Ovary (tissue), 3 donors: ENCODE data around the gene MYO1B.

Experiments
- CTCF ChIP-seq, 3 donors: fragments of 450-650 bp in 2 of 3; fragments of 200-600 bp in 1 of 3; IDR thresholded peaks; one replicate each; pipeline versions ENCODE4 v1.5.1 to v1.8.0; 2016 to 2022; ENCODE audit warnings: antibody characterized with exemption in 3 of 3, mild to moderate bottlenecking in 1 of 3
- EP300 ChIP-seq: sonication (generic); formaldehyde crosslinking; IDR thresholded peaks from one replicate; pipeline ENCODE4 v1.6.1; 2017; ENCODE audit warnings: antibody characterized with exemption
- donor health status: DM: no; HTN: no; CAD: no.

- TF ChIP-seq CTCF (IDR thresholded peaks at IDR 0.05) (no peak), EP300 (no peak)
Observed at GRCh38 chr2:191289049-191289448, 43.8 kb downstream of the MYO1B start.
